ENCODE results near the gene TIMP1.
A peak's percentile ranks its signal among the peaks of the same experiment; 100 is the strongest.

The TIMP1 gene

DNA sequence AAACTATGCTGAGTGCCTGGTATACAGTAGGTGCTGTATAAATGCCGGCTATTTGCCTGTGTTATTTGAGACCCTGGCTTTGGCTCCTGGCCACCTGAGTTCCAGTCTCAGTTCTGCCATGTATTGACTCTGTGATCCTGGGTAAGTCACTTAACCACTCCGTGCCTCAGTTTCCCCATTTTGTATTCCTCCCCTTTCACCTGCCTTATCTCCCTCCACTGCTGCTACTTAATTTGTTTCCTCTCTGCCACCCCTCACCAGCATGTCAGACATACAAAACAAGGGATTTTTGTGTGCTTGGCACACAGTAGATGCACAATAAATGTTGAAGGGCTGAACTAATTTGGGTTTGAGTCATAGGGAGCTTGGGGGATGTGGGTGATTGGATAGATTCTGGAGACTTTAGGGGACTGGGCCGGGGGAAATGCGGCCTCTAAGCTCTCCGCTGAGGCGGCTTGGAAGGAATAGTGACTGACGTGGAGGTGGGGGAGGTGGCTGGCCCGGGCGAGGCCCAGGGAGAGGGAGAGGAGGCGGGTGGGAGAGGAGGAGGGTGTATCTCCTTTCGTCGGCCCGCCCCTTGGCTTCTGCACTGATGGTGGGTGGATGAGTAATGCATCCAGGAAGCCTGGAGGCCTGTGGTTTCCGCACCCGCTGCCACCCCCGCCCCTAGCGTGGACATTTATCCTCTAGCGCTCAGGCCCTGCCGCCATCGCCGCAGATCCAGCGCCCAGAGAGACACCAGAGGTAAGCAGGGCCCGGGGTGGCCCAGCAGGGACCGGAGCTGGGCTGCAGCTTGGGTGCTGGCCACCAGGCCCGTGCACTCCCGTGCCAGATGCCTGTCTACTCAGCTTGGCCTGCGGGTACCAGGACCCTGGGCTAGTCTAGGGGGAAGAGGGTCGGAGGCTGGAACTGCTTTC lies at the start of gene TIMP1:
Gene TIMP1, plus strand, starts transcription at position 706 of the 917 bp plus-strand sequence. CDS start 980 bp downstream, outside the sequence.
- peak; percentile 19 to 59 (median 46) for DNase-seq

DNA sequence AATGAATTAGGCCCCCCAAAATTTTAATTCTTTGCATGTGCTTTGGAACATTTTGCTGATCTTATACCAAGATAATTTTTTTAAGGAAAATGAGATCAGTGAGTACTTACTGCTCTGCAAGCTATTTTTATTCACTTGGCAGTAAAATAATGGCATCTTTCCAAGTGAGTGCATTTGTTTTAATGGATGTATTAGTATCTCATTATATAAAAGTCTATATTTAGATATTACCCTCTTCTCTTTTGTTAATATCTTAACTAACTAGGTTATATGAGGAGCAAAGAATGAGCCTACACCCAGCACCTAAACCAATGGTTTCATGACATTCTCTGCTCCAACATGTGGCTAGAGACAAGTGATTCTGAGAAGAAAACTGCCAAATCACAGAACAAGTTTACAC lies 42.4 kb upstream of the TIMP1 start:
- DNase-seq: no peak

DNA sequence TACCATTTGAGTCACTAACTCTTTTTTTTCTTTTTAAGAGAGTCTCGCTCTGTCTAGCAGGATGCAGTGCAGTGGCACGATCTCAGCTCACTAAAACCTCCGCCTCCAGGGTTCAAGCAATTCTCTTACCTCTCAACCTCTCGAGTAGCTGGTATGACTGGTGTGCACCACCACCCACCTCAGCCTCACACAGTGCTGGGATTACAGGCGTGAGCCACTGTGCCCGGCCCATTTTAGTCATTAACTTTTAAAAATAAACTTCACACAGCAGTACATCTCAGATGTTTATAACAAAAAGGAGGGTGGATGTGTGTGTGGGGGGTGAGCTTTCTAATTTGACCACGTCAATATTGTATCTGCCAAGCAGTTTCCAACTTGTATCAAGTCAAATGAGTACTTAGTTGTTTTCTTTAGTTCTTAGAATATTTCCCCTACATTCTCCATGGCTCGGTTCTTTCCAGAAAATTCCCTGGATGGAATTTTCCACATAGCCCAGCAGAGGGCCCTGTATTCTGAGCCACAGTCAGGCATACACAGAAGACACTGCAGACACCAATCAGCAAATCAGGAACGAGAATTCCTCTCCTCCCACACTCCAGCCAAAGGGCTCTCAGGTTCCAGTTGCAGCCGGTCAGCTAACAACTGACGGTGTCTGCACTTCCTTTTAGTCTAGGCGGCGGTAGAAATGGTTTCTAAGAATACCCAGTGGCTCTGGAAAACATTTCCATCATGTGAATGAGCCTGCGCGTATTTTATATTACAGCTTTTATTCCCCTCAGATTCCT lies 41.3 kb upstream of the TIMP1 start:
- no peak for DNase-seq

DNA sequence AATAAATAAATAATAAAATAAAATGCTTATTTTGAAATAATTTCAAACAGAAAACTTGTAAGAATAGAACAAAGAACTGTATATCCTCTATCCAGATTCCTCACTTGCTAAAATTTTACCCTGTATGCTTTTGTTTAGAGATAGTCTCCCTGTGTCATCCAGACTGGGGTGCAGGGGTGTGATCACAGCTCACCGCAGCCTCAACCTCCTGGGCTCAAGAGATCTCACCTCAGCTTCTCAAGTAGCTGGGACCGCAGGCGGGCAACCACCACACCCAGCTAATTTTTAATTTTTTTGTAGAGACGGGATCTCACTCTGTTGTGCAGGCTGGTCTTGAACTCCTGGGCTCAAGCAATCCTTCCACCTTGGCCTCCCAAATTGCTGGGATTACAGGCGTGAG lies 38.7 kb upstream of the TIMP1 start:
- DNase-seq: no peak

DNA sequence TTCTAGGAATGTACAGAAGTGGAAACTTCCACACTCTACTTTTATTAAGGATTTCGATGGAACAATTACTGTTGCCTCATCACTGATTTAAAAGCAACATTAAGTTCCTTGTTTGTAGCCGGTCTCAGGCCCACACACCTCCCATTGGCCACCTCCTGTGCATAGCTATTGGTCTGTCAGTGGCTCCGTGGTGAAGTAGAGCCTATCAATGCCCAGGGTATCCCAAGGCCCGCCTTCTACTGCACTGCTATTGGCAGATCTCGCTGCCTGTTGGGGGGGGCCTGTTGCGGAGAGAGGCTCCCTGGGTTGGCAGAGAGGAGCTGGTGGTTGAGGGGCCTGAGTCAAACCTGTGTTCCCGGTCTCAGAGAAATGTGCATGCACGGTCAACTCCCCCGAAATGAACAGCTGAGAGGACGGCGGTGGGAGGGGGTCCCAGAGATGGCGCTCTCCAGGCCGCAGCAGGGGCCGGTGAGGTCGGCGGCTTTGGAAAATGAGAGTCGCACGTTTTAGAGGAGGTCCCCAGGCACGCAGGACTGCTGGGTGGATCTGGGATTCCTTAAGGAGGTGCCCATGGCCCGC lies 26.1 kb upstream of the TIMP1 start:
- peak; percentile 67 to 85 (median 82) for DNase-seq

DNA sequence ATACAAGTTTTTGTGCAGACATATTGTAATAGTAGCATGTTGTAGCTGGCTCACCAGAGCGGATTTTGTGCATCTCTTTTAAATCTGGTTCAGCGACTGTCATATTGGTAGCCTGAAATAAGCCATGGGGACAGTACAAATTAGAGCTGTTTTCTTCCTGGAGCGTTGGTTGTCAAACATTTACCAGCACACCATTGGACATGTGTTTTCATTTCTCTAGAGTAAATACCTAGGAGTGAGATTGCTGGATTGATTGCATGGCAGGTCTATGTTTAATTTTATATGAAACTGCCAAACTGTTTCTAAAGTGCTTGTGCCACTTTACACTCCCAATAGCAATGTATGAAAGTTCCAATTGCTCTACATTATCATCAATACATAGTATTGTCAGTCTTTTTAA lies 23.8 kb upstream of the TIMP1 start:
- DNase-seq: no peak

DNA sequence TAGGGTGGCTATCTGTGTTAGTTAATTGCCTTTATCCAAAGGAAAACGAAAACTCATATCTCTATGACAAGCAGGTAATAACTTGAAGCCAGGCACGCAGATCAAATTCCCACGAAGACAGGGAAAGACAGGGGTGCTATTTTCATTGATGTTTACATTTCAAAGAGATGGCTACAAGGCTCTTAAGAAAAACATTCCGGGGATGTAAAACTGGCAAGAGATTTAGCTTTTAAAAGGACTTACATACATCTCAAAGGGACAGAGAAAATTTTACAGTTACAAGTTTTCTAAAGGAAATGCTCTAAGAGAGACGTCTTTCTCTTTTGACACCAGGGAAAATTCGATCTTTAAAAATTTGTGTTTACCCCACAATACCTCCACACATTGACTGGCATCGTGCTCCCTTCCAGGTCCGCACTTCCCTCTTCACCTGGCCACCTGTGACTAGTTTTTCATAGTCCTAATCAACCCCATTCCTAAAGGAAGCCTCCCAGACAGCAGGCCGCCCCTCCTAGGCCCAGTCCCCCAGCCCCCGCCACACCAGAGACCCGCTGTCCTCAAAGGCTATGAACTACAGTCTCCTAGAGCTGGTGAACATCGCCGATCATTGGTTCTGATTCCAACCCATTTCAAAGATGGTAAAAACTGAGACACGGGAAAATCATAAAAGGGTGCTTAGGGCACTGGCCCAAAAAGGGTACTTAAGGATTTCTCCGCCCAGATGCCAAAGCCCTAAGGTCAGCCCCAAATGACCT lies 21.9 kb upstream of the TIMP1 start:
- DNase-seq: no peak

DNA sequence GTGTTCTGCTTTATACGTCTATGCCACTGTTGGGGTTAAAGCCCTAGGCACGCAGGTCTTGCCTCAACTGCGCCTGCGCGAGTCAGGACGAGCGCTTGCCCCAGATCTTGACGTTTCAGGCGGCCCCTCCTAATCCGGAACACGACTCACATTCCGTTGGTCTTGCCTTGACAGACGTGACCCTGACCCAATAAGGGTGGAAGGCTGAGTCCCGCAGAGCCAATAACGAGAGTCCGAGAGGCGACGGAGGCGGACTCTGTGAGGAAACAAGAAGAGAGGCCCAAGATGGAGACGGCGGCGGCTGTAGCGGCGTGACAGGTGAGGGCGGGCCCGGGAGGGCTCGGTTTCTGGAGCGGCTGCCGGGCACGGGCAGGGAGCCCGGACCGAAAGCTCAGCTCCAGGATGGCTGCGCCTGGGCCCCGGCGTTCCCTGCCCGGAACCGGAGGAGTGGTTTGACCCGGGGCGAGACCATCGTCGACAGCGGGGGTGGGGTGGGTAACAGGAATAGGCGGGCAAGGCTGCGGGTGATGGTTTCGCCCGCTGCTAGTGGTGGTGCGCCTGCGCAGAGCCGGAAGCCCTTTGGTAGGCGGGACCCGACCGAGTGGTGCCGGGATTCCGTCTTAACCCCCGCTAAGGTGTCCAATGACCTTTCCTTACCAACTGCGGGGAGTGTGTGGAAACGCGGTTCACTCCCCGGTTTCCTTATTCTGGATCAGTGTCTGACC lies 21.1 kb upstream of the TIMP1 start, which contains the start of gene ARAF:
Gene ARAF, plus strand, starts transcription at position 272 of the 725 bp plus-strand sequence. CDS start 1,763 bp downstream, outside the sequence.
- peak; percentile 84 to 98 (median 96) for DNase-seq

DNA sequence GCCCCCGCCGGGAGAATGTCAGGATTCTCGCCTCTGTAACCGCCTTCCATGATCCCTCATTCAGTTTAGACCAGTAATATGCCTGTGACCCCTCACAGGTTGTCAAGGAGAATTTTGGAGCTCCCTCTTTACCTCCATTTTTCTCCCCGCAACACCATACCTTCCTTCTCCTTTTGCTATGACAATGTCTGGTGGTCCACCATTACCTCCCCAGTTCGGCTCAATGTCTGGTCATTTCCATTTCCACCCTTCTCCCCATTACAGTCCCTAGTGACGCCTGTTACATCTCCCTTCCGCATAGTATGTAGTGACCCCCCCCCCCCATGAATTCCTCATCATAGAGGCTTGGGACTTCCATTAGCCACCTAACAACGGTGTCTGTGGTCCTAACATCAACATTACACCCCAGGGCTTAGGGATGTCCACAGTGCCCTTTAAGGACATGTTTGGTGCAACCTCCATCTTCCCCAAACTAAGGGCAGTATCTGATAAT lies 20.5 kb upstream of the TIMP1 start:
- DNase-seq: no peak

DNA sequence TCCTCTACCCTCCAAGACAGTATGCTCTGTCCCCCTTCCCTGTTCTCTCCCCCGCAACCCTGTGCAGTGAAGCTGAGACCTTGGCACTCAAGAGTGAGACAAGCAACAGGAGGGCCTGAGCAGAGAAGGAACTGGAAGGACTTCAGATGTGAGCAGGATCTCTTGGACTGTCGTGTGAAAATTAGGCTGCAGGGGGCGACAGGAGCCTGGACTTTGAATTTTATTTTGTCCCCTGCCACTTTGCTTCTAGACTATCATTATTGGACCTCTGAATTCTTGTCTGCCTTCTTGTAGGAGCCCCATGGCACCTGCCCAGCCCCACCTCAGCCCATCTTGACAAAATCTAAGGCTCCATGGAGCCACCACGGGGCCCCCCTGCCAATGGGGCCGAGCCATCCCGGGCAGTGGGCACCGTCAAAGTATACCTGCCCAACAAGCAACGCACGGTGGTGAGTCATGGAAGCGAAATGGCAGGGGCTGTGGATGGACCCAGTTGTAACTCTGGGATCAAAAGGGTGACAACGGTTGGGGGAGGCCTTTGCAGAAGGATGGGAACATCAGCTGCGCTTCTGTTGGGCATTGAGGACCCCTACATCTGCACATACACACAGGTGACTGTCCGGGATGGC lies 19.5 kb upstream of the TIMP1 start:
- DNase-seq: peak in 1 of 6 experiments; percentile 1

DNA sequence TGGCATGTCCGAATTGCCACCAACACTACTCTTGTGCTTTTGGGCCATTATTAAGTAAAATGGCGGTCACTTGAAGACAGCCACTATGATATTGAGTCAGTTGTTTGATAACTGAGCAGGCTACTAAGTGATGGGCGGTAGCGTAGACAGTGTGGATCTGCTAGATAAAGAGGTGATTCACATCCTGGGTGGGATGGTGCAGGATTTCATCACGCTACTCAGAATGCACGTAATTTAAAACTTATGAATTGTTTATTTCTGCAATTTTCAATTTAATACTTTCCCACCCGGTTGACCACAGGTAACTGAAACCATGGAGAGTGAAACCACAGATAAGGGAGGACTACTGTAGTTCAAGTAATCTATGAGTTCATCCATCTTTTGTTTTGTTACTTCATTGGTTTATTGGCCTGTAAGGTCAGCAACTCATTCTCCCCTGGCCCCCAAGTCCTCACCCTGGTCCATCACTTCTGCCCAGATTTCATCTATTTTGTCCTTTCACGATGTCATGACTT lies 18.4 kb upstream of the TIMP1 start:
- DNase-seq: no peak

DNA sequence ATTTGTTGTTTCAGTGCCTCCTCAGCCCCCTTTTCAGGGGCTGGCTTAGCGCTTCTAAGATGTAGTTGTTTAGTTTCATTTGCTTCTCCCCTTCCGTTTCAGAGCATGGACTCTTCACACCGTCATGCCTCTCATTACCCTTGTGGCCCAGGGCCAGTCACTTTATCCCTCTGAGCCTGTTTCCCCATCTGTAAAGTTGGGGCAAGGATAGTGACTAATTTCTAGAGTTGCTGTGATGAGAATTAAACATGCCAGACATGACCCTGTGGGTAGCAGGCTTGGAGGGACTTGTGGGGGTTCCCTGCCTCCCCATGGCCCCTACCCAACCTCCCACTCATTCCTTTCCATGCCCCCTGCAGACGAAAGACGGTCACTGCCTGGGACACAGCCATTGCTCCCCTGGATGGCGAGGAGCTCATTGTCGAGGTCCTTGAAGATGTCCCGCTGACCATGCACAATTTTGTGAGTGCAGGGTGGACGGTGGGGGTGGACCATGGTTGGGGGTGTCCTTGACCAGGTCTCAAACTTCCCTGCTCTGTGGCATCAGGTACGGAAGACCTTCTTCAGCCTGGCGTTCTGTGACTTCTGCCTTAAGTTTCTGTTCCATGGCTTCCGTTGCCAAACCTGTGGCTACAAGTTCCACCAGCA lies 17.7 kb upstream of the TIMP1 start:
- no peak for DNase-seq

DNA sequence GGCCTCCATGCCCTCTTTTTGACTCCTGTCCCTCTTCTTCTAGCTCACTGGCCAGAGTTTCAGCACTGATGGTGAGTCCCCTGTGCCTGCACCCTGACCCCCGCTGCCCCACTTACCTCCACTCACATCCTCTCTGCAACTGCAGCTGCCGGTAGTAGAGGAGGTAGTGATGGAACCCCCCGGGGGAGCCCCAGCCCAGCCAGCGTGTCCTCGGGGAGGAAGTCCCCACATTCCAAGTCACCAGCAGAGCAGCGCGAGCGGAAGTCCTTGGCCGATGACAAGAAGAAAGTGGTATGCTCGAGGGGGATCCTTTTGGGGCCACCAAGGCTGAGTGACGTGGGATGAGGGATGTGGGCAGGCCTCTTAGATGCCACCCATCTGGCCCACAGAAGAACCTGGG lies 15.4 kb upstream of the TIMP1 start:
- DNase-seq: no peak

DNA sequence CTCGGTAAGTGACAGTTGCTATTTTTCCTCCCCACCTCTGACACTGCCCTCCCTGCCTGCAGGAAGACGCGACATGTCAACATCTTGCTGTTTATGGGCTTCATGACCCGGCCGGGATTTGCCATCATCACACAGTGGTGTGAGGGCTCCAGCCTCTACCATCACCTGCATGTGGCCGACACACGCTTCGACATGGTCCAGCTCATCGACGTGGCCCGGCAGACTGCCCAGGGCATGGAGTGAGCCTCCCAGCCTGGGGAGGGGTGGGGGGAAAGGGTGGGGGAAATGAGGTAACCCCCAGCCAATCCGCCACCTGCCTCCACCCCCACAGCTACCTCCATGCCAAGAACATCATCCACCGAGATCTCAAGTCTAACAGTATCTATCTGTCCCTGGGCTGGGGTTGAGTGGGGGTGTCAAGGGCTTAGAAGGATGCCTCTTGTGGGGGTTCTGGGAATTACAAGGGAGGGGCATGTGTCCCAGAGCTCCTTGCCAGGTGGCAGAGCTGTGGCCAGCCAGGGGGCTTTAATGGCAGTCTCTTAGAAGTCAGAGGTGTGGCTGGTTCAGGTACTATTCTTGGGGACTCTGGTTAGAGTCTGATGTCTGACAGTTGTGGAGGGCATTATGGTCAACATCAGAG lies 13.5 kb upstream of the TIMP1 start:
- peak in 5 of 6 experiments; percentile 9 to 31 (median 17) for DNase-seq

DNA sequence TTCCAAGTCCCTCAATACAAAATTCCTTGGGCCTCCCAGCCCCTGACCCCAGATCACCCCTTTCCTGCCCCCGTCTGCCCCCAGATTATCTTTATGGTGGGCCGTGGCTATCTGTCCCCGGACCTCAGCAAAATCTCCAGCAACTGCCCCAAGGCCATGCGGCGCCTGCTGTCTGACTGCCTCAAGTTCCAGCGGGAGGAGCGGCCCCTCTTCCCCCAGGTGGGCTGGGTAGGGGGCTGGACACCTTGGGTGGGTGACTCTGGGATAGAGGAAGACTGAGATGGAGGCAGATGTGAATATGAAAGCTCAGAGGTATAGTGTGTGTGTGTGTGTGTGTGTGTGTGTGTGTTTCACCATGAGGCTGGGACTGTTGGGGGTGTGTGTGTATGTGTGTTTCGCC lies 11.4 kb upstream of the TIMP1 start:
- DNase-seq: no peak

DNA sequence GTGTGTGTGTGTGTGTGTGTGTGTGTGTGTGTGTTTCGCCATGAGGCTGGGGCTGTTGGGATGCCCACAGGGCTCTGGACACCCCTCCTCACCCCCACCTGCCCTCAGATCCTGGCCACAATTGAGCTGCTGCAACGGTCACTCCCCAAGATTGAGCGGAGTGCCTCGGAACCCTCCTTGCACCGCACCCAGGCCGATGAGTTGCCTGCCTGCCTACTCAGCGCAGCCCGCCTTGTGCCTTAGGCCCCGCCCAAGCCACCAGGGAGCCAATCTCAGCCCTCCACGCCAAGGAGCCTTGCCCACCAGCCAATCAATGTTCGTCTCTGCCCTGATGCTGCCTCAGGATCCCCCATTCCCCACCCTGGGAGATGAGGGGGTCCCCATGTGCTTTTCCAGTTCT lies 11.0 kb upstream of the TIMP1 start:
- no peak for DNase-seq

DNA sequence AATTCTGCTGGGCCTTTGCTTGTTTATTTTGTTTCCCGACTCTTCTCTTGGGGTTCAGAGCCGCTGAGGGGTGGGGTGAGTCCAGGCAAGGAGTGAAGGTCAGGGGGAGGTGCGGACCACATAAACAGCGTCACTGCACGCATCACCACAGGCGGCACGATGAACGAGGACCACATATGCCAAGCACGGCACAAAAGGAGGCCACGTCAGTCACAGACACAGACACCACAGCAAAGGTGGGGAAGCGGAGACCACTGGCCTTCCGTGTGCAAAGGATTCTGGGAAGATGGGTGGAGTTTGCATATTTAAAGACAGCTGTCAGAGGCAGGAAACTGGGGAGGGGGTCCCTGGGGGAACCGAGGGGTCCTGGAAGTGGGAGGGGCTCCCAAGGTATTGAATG lies 10.3 kb upstream of the TIMP1 start:
- DNase-seq: no peak

DNA sequence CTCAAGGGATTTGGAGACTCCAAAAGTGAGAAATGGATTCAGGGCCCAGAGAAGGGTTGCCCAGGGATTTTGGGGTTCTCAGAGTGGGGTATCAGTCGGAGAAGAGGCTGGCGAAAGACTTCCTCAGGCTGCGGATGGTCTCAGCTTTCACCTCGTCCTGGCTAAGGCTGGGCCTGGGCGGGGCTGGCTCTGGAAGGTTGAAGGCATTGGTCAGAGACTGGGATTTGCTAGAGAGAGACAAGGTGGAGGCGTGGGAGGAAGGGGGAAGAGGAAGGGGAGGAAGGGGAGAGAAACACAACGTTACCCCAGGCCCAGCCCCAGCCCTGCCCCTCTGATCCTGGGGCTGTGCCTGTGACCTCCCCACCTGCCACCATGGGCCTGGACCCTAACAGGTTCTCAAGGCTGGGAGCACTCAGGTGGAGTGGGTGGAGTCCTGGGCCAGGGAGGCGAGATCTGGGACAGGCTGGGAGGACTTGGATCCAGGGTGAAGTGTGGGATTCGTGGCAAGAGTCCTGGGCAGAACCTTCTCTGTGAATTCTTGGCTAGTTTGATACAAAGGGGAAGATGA lies 9.4 kb upstream of the TIMP1 start:
- DNase-seq: no peak

DNA sequence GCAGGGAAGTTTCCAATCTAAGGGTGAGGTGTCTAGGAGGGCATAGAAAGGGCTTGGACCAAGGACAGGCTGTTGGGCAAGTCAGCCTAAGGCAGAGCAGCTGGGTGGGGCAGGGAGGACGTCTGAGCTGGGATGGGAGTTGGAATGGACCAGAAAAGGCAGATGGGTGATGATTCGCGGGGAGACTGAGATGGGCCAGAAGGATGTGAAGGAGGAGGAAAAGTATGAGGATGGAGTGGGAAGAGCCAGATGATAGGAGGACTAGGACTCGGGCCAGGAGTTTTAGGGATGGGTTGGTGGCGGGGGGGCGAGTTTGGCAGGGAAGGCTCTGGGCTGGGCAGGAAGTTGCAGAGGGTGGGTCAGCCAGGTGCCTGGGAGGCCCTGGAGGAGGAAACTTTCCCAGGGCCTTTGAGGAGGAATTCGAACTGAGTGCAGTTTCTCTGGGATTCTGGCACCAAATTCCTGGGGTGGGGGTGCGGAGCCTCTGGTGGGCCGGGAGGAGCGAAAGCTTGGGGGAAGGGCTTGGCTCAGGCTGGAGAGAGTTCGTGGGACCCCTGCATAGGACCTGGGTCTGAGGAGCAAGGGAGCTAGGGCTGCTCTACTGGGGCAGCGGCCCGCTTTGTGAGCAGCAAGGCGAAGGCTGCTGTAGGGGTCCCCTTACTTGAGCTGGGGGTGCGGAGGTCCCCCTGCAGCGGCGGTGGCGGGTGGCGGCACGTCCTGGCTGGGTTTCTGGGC lies 8.7 kb upstream of the TIMP1 start:
- DNase-seq: no peak

Data from stimulated activated naive CD4-positive, alpha-beta T cell (primary cell).